ENCODE measurements around the gene CPXM2. TPM values are rescaled to one million over a fixed set of nuclear protein-coding genes. Genes with fewer than 3 reads are reported as not detected.

The CPXM2 gene
- polyA plus RNA-seq, 1 of the 3 experiments (the other 2 are of a cell fraction) = not detected

DNA sequence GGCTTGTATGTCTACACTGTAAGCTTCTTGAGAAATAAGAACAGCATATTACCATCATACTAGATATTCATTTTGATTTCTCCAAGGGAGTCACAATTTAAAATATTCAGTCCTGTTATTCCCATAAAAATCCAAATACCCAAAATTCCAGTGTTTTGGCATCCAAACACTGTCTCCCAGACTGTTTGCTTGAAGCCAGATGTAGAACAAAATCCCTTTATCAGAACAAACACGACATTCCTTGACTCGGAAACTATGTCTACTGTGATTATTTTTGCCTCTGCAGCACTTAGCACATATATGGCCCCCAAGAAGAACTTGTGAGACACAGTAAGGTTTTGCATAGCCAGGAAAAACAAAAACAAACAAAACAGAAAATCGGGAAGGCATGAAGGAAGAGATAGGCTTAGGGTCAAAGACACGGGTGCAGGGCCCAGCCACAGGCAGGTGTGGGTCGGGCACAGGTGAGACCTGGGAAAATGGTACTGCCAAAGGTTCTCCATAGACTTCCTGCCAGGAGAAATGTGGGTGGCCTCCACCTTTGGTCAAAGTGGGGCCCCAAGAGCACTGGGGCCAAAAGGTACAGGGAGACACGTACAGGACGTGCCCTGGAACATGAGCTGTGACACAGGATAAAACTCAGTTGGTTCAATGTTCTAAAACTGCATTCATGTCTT, 36.5 kb downstream of the CPXM2 start:
- Histone ChIP-seq H3K4me2 (no peak overlapping the region), H3F3A (replicated peaks; ENCODE audit: insufficient read depth) (no peaks in the 10 kb centered on the region), H3K27ac (ENCODE audit: low read depth in 2 of 2, low read length in 1 of 2) (no peak overlapping the region), H3K9me2 (no peaks in the 10 kb centered on the region), H2AFZ (ENCODE audit: low read depth) (no peak overlapping the region), H3K4me3 (ENCODE audit: low read depth in 2 of 2, low read length in 1 of 2) (no peak overlapping the region), H3K36me3 (replicated peaks in 1 of 2; ENCODE audit: control insufficient read depth in 1 of 2, insufficient read depth in 2 of 2, low read length in 1 of 2) (no peaks in the 10 kb centered on the region), H3K9ac (no peak overlapping the region), H3K9me3 (no peaks in the 10 kb centered on the region), H3K4me1 (ENCODE audit: control insufficient read depth in 1 of 2, insufficient read depth in 2 of 2, low read depth in 1 of 2, low read length in 1 of 2) (no peaks in the 10 kb centered on the region), H4K20me1 (ENCODE audit: insufficient read depth) (no peaks in the 10 kb centered on the region), H3K27me3 (ENCODE audit: insufficient read depth) (no peaks in the 10 kb centered on the region), H3K79me2 (ENCODE audit: insufficient read depth) (no peaks in the 10 kb centered on the region)
- DNase-seq = no peak
- 20% methylated on average over 7 of the region's 7 CpGs for WGBS (ENCODE audit: low lambda C conversion rate)
- POLR2A ChIA-PET = no interaction called here
- TF ChIP-seq NFIC (IDR thresholded peaks at IDR 0.05; ENCODE audit: borderline replicate concordance) = no peak
- TF ChIP-seq RAD21 (IDR thresholded peaks at IDR 0.05; ENCODE audit: low read length) = no peak
- TF ChIP-seq, protein P1, sequence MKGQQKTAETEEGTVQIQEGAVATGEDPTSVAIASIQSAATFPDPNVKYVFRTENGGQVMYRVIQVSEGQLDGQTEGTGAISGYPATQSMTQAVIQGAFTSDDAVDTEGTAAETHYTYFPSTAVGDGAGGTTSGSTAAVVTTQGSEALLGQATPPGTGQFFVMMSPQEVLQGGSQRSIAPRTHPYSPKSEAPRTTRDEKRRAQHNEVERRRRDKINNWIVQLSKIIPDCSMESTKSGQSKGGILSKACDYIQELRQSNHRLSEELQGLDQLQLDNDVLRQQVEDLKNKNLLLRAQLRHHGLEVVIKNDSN (IDR thresholded peaks at IDR 0.05; ENCODE audit: borderline replicate concordance, low read depth) = no peak
- TF ChIP-seq, protein P2, sequence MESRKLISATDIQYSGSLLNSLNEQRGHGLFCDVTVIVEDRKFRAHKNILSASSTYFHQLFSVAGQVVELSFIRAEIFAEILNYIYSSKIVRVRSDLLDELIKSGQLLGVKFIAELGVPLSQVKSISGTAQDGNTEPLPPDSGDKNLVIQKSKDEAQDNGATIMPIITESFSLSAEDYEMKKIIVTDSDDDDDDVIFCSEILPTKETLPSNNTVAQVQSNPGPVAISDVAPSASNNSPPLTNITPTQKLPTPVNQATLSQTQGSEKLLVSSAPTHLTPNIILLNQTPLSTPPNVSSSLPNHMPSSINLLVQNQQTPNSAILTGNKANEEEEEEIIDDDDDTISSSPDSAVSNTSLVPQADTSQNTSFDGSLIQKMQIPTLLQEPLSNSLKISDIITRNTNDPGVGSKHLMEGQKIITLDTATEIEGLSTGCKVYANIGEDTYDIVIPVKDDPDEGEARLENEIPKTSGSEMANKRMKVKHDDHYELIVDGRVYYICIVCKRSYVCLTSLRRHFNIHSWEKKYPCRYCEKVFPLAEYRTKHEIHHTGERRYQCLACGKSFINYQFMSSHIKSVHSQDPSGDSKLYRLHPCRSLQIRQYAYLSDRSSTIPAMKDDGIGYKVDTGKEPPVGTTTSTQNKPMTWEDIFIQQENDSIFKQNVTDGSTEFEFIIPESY (IDR thresholded peaks at IDR 0.05; ENCODE audit: borderline replicate concordance, low read depth) = no peak
- no peak for TF ChIP-seq ELF1 (IDR thresholded peaks at IDR 0.05)
- no peak for TF ChIP-seq JUND (IDR thresholded peaks at IDR 0.05)
- TF ChIP-seq EZH2phosphoT487 (IDR thresholded peaks at IDR 0.05; ENCODE audit: borderline replicate concordance, low read depth) = no peak
- TF ChIP-seq NRF1 (IDR thresholded peaks at IDR 0.05; ENCODE audit: low read depth, low read length) = no peak
- TF ChIP-seq, protein P3, sequence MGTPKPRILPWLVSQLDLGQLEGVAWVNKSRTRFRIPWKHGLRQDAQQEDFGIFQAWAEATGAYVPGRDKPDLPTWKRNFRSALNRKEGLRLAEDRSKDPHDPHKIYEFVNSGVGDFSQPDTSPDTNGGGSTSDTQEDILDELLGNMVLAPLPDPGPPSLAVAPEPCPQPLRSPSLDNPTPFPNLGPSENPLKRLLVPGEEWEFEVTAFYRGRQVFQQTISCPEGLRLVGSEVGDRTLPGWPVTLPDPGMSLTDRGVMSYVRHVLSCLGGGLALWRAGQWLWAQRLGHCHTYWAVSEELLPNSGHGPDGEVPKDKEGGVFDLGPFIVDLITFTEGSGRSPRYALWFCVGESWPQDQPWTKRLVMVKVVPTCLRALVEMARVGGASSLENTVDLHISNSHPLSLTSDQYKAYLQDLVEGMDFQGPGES (IDR thresholded peaks at IDR 0.05; ENCODE audit: low read depth, low read length) = no peak
- no peak for TF ChIP-seq TCF12 (IDR thresholded peaks at IDR 0.05)
- TF ChIP-seq TAF1 (IDR thresholded peaks at IDR 0.05; ENCODE audit: borderline replicate concordance, low read depth, low read length) = no peak
- no peak for TF ChIP-seq SIN3A (IDR thresholded peaks at IDR 0.05; ENCODE audit: borderline replicate concordance, low read depth, low read length)
- no peak for TF ChIP-seq RXRA (IDR thresholded peaks at IDR 0.05; ENCODE audit: borderline replicate concordance, low read depth)
- TF ChIP-seq, protein P4, sequence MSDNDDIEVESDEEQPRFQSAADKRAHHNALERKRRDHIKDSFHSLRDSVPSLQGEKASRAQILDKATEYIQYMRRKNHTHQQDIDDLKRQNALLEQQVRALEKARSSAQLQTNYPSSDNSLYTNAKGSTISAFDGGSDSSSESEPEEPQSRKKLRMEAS (IDR thresholded peaks at IDR 0.05; ENCODE audit: low read depth) = no peak
- no peak for TF ChIP-seq MXI1 (IDR thresholded peaks at IDR 0.05; ENCODE audit: low read depth, low read length)
- no peak for TF ChIP-seq POLR2AphosphoS5 (IDR thresholded peaks at IDR 0.05; ENCODE audit: low read depth, low read length)
- TF ChIP-seq EP300 (IDR thresholded peaks at IDR 0.05; ENCODE audit: borderline replicate concordance in 1 of 2, low read depth in 1 of 2, low read length in 1 of 2) = no peak
- no peak for TF ChIP-seq FOXJ3 (CRISPR knock-in tag; IDR thresholded peaks at IDR 0.05)
- CTCF ChIA-PET = no interaction called here

Data from SK-N-SH (cell line).